Activated gamma-delta T cell treated with Interleukin-2 at 50 U/mL for 16 hours (primary cell): ENCODE results near the gene GPC4.
"Not testable (repeated sequence)": the region's sequence is repeated elsewhere in the genome, so short reads cannot be mapped to it uniquely, and the experiment has no call there.

ENCODE experiments used
- DNase-seq: peaks from one replicate; pipeline ENCODE4 v3.0.0-alpha.2; 2020

GPC4 gene

GRCh38 chrX:133300591-133300990 lies 114.7 kb downstream of the GPC4 start:
- DNase-seq = no peak

GRCh38 chrX:133297284-133297683 lies 118.0 kb downstream of the GPC4 start:
- DNase-seq = no peak

- no peak for DNase-seq
Observed at GRCh38 chrX:133294126-133294525, 121.2 kb downstream of the GPC4 start.

GRCh38 chrX:133290076-133290475 lies 125.2 kb downstream of the GPC4 start:
- DNase-seq = no peak

- no peak for DNase-seq
Observed at GRCh38 chrX:133287860-133288259, 127.4 kb downstream of the GPC4 start.

- DNase-seq = no peak
Observed at GRCh38 chrX:133285341-133285740, 129.9 kb downstream of the GPC4 start.

- not testable (repeated sequence) for DNase-seq
Observed at GRCh38 chrX:133279112-133279730, 136.1 kb downstream of the GPC4 start.

- no peak for DNase-seq
Observed at GRCh38 chrX:133273180-133273579, 142.1 kb downstream of the GPC4 start.

GRCh38 chrX:133269168-133269567 lies 146.1 kb downstream of the GPC4 start:
- no peak for DNase-seq

- no peak for DNase-seq
Observed at GRCh38 chrX:133267621-133268020, 147.7 kb downstream of the GPC4 start.

GRCh38 chrX:133265331-133265730 lies 150.0 kb downstream of the GPC4 start:
- DNase-seq = no peak

- no peak for DNase-seq
Observed at GRCh38 chrX:133258481-133258880, 156.8 kb downstream of the GPC4 start.

- no peak for DNase-seq
Observed at GRCh38 chrX:133254666-133255065, 160.6 kb downstream of the GPC4 start.

- no peak for DNase-seq
Observed at GRCh38 chrX:133251204-133251603, 164.1 kb downstream of the GPC4 start.

- DNase-seq = no peak
Observed at GRCh38 chrX:133250184-133251100, 164.8 kb downstream of the GPC4 start.
